CD4-positive, alpha-beta T cell treated with Interleukin-6 at 100 ng/mL for 8 hours (primary cell): ENCODE results near the gene LDLRAD4.
A peak's percentile ranks its signal among the peaks of the same experiment; 100 is the strongest.

Experiments used
- DNase-seq: peaks from one replicate; pipeline ENCODE4 v3.0.0-alpha.2; 2020; ENCODE audit warnings: mixed read lengths, low spot score

The LDLRAD4 gene

DNA sequence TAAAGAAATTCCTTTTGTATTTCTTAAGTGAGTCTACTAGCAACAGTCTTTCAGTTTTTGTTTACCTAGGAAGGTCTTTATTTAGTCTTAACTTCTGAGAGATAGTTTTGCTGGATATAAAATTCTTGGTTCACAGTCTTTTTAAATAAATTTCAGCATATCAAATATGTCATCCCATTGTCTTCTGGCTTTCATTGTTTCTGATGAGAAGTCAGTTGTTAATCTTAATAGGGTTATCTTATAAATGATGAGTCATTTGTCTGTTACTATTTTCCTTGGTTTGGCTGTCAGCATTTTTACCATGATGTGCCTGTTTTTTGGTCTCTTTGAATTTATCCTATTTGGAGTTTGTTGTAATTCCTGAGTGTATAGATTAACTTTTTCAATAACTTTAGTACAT is 378.5 kb downstream of the LDLRAD4 start:
- no peak for DNase-seq

GRCh38 chr18:13598591-13598990 is 380.0 kb downstream of the LDLRAD4 start:
- DNase-seq = no peak

GRCh38 chr18:13599031-13599430 is 380.5 kb downstream of the LDLRAD4 start:
- DNase-seq = no peak

- no peak for DNase-seq
Observed at GRCh38 chr18:13603304-13604019, 384.9 kb downstream of the LDLRAD4 start.

GRCh38 chr18:13604786-13605185 is 386.2 kb downstream of the LDLRAD4 start:
- DNase-seq = no peak

DNA sequence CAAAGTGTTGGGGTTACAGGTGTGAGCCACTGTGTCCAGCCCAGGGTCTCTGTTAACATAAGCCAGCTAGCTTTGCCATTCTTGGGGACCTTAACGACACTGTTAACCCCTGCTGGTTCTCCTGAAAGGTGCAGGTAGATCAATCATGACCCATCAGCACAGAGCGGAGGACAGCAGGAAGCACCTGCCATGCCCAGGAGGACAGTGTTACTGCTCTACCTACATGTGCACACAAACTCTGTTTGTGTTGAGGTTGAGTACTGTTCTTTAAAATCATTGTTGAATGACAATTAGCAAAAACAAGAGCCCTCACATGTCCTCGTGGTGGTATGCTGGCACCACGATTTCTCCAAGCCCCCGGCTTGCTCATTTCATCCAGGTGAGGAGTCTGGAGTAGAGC is 386.9 kb downstream of the LDLRAD4 start:
- DNase-seq = no peak

DNA sequence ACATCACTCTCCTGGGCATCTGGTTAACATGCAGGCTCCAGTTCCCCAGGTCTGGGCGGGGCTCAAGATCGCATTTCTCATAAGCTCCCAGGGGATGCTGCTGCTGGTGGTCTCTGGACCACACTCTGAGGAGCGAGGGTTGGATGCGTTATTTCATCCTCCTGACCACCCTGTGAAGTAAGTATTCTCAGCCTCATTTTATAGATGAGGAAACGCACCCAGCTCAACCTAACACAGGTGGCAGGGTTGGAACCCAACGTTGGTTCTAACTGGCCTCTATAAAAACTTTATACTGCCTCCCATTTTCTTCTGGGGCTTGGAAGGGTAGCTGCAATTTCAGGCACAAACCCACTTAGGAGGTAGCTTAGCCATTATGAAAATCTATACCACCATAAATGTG is 387.3 kb downstream of the LDLRAD4 start:
- no peak for DNase-seq

GRCh38 chr18:13606604-13607254 is 388.2 kb downstream of the LDLRAD4 start:
- DNase-seq = no peak

DNA sequence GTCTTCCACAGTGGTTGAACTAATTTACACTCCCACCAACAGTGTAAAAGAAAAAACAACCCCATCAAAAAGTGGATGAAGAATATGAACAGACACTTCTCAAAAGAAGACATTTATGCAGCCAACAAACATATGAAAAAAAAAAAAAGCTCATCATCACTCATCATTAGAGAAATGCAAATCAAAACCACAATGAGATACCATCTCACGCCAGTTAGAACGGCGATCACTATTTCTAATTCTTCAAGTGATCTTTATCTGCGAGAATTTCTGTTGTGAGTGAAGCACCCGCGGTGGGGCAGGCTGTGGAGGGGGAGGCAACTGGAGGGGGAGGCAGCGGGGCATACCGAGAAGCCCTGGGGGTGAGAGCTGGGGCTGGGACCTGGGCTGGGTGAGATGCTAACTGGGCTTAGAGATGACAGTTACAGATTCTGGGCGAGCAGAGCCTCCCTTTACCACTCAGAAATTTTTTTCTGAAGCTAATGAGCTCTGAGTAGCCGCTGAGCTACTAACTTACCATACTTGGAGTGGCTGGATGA is 389.5 kb downstream of the LDLRAD4 start:
- peak; percentile 26 for DNase-seq

GRCh38 chr18:13608791-13609532 is 390.4 kb downstream of the LDLRAD4 start:
- DNase-seq = peak; percentile 33

DNA sequence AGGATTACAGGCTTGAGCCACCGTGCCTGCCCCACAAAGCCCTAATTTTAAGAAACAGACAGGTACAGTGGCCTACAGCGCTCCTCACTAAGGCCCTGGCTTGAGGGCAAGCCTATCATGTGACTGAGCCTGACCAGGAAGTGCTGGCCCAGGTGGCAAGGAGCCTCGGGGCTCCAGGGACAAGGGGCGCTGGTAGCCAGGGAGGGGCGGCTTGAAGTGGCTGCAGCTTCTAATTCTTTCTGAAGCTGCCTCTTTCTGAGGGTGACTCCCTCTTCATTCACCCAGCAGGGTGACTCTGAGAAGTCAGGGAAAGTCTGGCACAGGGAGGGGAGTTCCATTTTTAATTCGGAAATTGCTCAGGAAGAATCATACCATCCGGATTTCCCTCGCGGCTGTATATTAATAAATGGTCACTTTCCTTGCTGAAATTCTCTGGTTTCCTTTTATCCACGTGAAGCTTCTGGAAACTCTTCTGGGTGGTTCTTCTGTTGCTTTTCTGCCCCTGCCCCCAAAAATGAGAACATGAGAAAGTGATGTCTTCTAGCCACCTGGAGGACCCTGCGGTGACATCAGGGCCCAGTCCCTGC is 392.1 kb downstream of the LDLRAD4 start:
- no peak for DNase-seq

GRCh38 chr18:13611142-13611600 is 392.6 kb downstream of the LDLRAD4 start:
- DNase-seq = no peak

GRCh38 chr18:13611601-13612195 is 393.1 kb downstream of the LDLRAD4 start:
- DNase-seq = no peak

- peak; percentile 71 for DNase-seq
Observed at GRCh38 chr18:13612196-13612997, 393.8 kb downstream of the LDLRAD4 start.

DNA sequence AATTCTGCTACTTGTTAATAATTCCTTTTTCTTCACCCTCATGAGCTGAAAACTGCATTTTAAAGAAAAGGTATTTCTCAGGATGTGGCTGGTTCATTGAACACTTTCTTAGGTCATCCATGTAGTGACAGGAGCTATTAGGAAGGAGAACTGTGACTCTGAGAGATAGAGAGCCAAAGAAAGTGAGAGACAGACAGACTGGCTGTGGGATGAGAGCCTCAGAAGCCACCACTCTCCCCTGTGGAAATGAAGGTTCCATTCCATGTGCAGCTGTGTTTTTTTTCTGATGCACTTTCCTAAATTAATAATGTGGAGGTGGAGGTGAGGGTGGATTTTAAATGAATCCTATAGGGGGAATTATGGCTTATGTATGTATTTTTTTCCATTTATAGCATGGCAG is 394.5 kb downstream of the LDLRAD4 start:
- DNase-seq = no peak

DNA sequence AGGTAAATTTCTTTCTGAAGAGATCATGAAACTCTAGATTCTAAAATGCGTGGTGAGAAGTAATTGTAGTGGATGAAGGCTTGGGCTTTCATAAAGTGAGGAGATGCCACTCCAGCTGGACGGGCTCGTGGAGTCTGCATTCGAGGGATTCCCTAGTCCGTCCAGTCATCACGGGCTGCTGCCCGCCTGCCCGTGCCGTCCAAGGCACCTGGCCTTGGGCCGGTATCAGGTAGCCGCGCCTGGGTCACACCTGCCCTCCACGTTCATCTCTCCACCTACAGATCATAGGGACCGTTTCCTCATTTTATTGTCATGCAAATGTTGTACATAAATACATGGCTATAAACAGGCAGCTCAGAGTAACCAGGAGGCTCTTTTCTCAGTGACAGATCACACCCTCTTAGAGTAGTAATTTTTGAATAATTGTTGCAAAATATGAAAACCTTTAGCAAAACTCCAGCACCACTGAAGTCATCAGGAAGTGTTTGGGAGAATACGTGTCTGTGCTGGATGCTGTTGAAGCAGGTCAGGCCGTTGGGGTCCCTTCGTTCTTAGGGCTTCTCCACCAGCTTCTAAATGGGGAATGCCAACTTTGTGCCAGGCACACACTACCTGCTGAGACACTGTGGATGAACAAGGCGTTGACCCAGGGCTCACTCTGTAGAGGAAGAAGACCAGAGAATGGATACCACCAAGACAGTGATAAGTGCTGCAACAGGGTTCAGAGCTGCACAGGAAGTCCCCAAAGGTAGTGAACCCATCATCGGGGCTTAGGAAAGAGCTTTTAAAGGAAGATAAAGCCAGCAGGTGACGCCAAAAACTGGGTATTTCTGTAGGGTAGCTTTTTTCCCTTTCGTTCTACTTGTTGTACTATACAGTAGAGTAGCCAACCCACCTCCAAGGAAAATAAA is 395.3 kb downstream of the LDLRAD4 start:
- no peak for DNase-seq

DNA sequence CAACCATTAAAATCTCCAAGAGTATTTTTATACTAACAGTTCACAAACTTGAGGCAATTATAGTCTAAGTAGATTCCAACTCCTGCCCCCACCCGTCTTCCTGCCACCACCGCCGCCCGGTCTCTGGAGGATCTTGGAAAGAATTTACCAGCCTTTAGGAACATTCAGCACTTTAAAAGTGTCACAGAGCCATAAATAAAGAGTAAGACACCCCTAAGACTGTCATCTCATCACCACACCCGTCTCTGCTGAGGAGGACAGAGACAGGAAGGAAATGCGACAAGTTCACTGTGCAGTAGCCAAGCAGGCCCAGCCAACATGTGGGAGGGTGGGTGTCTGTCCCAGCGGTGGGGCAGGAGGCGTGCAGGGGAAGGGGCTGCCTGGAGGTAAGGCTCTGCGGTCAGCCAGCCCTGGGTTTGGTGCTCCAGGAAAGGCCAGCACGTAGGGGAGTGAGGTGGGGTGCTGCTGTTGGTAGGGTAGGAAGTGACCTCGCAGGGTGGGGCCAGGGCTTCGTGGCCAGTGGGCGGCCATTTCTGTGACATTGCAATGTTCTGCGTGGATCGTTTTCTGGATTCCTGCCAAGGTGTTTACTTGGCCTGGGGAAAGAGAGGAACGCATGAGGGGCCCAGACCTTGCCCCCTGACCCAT is 396.2 kb downstream of the LDLRAD4 start:
- DNase-seq = peak; percentile 27

- DNase-seq = no peak
Observed at GRCh38 chr18:13615432-13615861, 396.9 kb downstream of the LDLRAD4 start.

GRCh38 chr18:13616041-13616440 is 397.5 kb downstream of the LDLRAD4 start:
- DNase-seq = no peak
